Bronchial epithelial cell (primary cell): ENCODE measurements around the gene AK1. TPM values are rescaled to one million over a fixed set of nuclear protein-coding genes. Genes with fewer than 3 reads are reported as not detected.
A peak's percentile ranks its signal among the peaks of the same experiment; 100 is the strongest.

Experiments used
- DNase-seq: peaks from one replicate; pipeline ENCODE4 v3.0.0-alpha.2; 2010; ENCODE audit warnings: low read depth
- FAIRE-seq: peaks from 2 replicates; lab custom pipeline; 2011; peaks lifted over from hg19 to GRCh38; lab: Jason Lieb, UNC
- H3K27me3 ChIP-seq: 2 replicates; pipeline ENCODE4 v1.5.1; 2011; ENCODE audit warnings: low read length; ENCODE audit not compliant: control insufficient read depth, insufficient read depth
- H3K36me3 ChIP-seq: 2 replicates; pipeline ENCODE4 v1.5.1; 2011; ENCODE audit warnings: low read length; ENCODE audit not compliant: control insufficient read depth, insufficient read depth
- H3K4me3 ChIP-seq: 2 replicates; pipeline ENCODE4 v1.5.1; 2011; ENCODE audit warnings: mild to moderate bottlenecking, low read depth, low read length, control low read depth
- total RNA-seq: library from RNA; depleted of rRNA; stranded (reverse); fragments of >200 nt; gene quantifications from 2 replicates; pipeline ENCODE4 v1.2.1, GENCODE V29; 2014
- TF ChIP-seq, protein P1 (sequence below): IDR thresholded peaks from 2 replicates; pipeline ENCODE4 v1.5.1; 2011; ENCODE audit warnings: mild to moderate bottlenecking, moderate library complexity, low read length, control low read depth, inconsistent platforms; ENCODE audit not compliant: insufficient read depth, severe bottlenecking

Gene AK1
- total RNA-seq, 1 donor from 2014 or later: 19.0 TPM

DNA sequence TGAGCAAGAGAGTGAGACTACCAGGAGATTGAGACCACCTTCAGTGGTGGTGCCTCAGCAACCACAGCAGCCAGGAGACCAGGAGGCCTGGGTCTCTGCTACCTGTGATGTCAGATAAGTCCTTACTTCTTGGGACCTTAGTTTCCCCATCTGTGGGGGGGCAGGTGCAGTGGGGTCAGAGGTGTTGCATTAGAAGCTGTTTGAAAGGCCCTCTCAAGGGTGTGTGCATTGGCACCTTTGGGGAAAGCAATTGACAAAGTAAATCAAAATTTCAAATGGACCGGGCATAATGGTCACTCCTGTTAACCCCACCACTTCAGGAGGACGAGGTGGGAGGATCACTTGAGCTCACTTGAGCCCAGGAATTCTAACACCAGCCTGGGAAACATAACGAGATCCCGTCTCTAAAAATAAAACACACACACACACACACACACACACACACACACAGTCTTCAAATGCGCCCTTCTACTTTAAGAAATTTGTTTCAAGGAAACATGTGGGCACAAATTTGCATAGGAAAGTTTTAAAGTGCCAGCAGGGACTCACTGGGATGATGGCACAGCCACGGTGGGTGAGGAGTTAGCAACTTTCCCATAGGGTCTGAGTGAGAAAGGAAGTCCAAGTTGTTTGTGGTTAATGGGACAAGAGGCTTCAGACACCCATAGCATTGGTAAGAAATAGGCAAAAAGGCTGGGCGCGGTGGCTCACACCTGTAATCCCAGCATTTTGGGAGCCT is 1.3 kb upstream of the AK1 start:
- H3K4me3 ChIP-seq: no peak overlapping the region
- DNase-seq (no peak), FAIRE-seq (no peak)
- TF ChIP-seq, protein P1, sequence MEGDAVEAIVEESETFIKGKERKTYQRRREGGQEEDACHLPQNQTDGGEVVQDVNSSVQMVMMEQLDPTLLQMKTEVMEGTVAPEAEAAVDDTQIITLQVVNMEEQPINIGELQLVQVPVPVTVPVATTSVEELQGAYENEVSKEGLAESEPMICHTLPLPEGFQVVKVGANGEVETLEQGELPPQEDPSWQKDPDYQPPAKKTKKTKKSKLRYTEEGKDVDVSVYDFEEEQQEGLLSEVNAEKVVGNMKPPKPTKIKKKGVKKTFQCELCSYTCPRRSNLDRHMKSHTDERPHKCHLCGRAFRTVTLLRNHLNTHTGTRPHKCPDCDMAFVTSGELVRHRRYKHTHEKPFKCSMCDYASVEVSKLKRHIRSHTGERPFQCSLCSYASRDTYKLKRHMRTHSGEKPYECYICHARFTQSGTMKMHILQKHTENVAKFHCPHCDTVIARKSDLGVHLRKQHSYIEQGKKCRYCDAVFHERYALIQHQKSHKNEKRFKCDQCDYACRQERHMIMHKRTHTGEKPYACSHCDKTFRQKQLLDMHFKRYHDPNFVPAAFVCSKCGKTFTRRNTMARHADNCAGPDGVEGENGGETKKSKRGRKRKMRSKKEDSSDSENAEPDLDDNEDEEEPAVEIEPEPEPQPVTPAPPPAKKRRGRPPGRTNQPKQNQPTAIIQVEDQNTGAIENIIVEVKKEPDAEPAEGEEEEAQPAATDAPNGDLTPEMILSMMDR: no peak
- H3K27me3 ChIP-seq: no peaks in the 10 kb centered on the region
- H3K36me3 ChIP-seq: no peaks in the 10 kb centered on the region

DNA sequence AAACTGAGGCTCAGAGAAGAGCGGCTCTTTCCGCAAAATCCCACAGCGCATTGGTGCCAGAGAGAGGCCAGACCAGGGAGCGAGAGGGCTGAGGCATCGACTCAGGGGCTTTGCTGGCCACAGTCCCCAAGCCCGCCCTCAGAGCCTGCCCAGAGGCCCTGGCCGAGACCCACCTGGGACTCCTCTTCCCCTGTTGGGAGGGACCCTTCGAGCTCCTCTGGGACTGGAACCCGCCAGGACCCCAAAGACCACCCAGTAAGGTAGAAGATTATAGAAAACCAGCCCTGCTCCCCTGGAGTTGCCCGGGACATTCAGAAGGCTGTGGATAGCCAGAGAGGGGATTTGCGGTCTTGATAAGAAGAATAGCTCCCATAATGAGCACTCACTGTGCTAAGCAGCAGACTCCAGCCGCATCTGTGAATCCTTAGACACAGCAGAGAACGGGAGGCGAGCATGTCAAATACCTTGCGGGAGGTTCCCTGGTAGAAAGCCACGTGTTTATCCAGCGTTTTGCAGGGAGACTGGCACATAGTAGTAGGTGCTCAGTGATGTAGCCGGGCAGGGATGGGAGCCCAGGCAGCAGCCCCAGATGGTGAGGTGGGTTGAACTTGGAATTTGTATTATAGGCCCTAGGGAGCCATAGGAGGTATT is 651 bp upstream of the AK1 start:
- TF ChIP-seq, protein P1: no peak
- Histone ChIP-seq H3K27me3 (no peaks in the 10 kb centered on the region), H3K36me3 (no peaks in the 10 kb centered on the region), H3K4me3 (peak overlapping the region; percentile 48)
- DNase-seq: no peak
- no peak for FAIRE-seq

DNA sequence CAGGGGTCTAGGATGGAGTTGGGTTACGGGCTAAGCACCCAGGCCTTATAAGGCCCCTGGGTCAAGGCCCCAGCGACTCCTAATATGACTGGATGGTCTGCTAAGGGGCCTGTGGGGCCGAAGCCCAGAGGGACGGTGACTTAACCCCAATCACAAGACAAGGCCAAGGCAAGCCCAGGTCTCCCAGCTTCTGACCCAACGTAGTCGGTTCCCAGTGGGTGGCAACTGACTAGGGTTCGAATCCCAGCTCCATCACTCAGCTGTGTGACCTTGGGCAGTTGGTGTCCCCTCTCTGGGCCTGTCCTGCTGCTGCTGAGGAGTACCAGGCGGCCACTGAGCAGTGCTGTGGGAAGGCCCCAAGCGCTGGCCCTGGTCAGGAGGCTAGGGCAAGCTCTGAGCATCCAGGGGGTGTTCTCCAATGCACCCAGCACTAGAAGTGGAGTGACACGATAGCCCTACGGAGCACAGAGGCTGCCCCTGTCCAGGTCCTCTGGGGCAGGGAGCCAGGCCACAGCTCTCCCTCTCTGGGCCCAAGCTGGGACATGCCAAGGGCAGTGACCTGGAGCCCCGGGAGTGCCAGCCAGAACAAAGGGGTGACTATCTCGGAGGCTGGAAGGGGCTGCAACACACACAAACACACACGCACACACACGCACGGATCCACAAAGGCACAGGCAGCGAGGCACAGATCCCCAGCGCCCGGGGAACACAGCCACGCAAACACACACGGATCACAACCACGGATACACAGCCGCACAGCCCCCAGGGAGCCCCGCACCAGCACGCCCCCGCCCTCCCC is 512 bp downstream of the AK1 start:
- FAIRE-seq: no peak
- peaks cover 5% of the 10 kb centered on the region for H3K36me3 ChIP-seq
- no peak for DNase-seq
- H3K27me3 ChIP-seq: no peaks in the 10 kb centered on the region
- TF ChIP-seq, protein P1: no peak
- peak overlapping the region; percentile 48 for H3K4me3 ChIP-seq

DNA sequence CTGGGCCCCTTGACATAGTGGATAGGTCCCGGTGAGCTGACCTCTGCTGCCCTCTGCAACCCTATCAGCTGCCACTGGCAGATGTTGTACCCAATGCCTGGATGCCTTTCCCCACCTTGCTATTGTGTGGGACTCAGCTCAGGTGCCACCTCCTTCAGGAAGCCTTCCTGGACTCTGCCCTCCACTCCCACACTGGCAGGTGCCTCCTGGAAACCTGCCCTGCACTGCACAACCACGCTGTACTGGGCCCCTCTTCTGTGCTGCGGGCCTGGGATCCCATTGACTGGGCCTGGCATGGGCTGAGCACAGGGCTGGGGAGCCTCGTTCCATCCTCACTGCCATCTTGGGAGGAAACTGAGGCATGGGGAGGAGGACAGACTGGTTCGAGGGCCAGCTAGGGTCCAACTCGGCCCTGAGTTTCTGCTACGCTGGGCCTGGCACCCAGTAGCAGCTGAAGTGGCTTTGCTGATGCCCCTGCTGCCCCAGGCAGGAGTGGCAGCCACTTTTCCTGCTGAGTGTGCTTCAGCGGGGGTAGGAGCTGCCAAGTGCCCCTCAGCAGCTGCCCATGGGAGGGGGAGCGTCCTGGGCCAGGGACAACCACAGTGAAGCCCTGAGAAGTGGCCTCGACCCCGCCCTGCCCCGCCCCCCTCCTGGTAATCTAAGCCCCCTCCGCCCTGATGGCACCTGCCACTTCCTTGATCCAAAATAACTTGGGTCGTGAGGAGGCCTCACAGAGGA is 1.3 kb downstream of the AK1 start:
- no peak for DNase-seq
- Histone ChIP-seq H3K36me3 (peaks cover 5% of the 10 kb centered on the region), H3K4me3 (no peak overlapping the region), H3K27me3 (no peaks in the 10 kb centered on the region)
- TF ChIP-seq, protein P1: no peak
- no peak for FAIRE-seq

DNA sequence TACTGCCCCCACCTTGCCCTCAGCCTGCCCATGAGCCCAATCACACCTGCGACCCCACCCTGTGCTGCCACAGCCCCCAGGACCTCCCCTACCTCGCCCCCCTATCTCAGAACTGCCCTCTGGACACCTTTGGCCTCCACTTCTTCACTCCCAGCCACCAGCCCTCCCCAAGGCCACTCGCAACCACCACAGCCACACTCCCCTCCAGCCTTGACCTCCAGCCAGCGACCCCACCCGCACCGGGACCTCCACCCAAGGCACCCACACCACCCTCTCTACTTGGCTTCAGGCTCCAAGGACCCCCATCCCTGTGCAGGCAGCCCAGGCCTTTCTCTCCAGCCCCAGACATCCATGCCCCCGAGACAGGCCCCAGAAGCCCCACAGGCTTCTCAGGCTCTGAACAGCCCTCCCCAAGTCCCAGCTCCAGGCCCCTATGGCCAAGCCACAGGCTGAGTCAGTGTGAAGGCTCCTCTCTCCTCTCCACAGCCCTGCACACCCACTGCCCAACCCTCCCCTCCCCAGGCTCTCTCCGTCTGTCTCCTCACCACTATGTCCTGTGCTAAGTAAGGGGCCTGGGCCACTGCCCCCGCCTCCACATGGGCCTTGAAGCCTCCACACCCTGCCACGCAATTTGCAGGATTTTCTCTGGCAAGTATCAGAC is 2.0 kb downstream of the AK1 start:
- TF ChIP-seq, protein P1: no peak
- Histone ChIP-seq H3K4me3 (no peak overlapping the region), H3K36me3 (peaks cover 5% of the 10 kb centered on the region), H3K27me3 (no peaks in the 10 kb centered on the region)
- DNase-seq (no peak), FAIRE-seq (no peak)
